Tibial artery (tissue), 4 donors: ENCODE results near the gene LGI4.

Experiments
- DNase-seq, 2 donors: peaks; one replicate each; pipeline ENCODE4 v3.0.0-alpha.2; 2019
- H3K27ac ChIP-seq, 2 donors: fragments of 200-600 bp; sonication (generic) in 1 of 2; 1 replicate in 1 of 2; 2 replicates in 1 of 2; pipeline ENCODE4 v1.5.1; 2018 to 2019; ENCODE audit warnings: mild to moderate bottlenecking in 1 of 2
- H3K27me3 ChIP-seq, 2 donors: fragments of 200-600 bp; sonication (generic) in 1 of 2; one replicate each; pipeline versions ENCODE4 v1.5.1 to v1.6.0; 2016 to 2019
- H3K36me3 ChIP-seq, 3 donors: fragments of 200-600 bp; sonication (generic) in 2 of 3; one replicate each; pipeline ENCODE4 v1.5.1; 2016 to 2019; ENCODE audit warnings: mild to moderate bottlenecking in 2 of 3
- H3K4me1 ChIP-seq, 4 donors: fragments of 200-600 bp; sonication (generic) in 2 of 4; 1 replicate in 3 of 4; 2 replicates in 1 of 4; pipeline ENCODE4 v1.5.1; 2016 to 2019
- H3K4me3 ChIP-seq, 2 donors: fragments of 200-600 bp; sonication (generic) in 1 of 2; 1 replicate in 1 of 2; 2 replicates in 1 of 2; pipeline ENCODE4 v1.5.1; 2018 to 2019; ENCODE audit warnings: mild to moderate bottlenecking in 2 of 2
- H3K9me3 ChIP-seq, 3 donors: fragments of 200-600 bp; sonication (generic) in 1 of 3; one replicate each; pipeline ENCODE4 v1.5.1; 2016 to 2019
- intact Hi-C: fragments of 100-400 bp; cut with DNase I; formaldehyde crosslinking; loops from one replicate; pipeline ENCODE4 v1.15.0; 2023; ENCODE audit warnings: low total_unique reads
- TF ChIP-seq, protein P1 (sequence below), 2 experiments: fragments of 200-600 bp in 1 of 2; fragments of 450-650 bp in 1 of 2; IDR thresholded peaks; one replicate each; pipeline ENCODE4 v1.5.1; 2017 to 2019; ENCODE audit warnings: antibody characterized with exemption in 2 of 2, mild to moderate bottlenecking in 1 of 2, moderate library complexity in 1 of 2

LGI4 gene

DNA sequence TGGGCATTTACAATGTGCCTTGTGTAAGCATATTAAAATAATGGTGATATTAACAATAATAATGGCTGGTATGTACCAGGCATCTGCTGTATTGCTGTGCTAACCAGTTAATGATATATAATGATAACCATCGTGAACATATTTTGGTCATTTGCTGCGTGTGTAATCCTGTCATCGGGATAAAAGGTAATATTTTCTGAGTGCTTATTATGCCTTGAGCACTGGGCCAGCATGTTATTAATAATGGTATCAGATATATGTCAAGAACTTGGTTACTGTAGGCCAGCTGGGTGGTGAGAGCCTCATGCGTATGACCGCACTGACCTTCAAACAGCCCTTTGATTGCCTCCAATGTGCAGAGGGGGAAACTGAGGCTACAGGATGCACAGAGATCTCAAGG is 41.4 kb downstream of the LGI4 start:
- peaks cover 0 to 41% of the 10 kb centered on the region in 2 donors for H3K27me3 ChIP-seq
- no peak overlapping the region for H3K27ac ChIP-seq
- intact Hi-C loops = no loop called here
- no peak overlapping the region for H3K4me3 ChIP-seq
- no peaks in the 10 kb centered on the region for H3K36me3 ChIP-seq
- H3K4me1 ChIP-seq = peaks cover 0 to 7% (median 3%) of the 10 kb centered on the region in 4 donors
- DNase-seq = no peak
- TF ChIP-seq, protein P1, sequence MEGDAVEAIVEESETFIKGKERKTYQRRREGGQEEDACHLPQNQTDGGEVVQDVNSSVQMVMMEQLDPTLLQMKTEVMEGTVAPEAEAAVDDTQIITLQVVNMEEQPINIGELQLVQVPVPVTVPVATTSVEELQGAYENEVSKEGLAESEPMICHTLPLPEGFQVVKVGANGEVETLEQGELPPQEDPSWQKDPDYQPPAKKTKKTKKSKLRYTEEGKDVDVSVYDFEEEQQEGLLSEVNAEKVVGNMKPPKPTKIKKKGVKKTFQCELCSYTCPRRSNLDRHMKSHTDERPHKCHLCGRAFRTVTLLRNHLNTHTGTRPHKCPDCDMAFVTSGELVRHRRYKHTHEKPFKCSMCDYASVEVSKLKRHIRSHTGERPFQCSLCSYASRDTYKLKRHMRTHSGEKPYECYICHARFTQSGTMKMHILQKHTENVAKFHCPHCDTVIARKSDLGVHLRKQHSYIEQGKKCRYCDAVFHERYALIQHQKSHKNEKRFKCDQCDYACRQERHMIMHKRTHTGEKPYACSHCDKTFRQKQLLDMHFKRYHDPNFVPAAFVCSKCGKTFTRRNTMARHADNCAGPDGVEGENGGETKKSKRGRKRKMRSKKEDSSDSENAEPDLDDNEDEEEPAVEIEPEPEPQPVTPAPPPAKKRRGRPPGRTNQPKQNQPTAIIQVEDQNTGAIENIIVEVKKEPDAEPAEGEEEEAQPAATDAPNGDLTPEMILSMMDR (IDR thresholded peaks at IDR 0.05) = no peak
- no peaks in the 10 kb centered on the region for H3K9me3 ChIP-seq

DNA sequence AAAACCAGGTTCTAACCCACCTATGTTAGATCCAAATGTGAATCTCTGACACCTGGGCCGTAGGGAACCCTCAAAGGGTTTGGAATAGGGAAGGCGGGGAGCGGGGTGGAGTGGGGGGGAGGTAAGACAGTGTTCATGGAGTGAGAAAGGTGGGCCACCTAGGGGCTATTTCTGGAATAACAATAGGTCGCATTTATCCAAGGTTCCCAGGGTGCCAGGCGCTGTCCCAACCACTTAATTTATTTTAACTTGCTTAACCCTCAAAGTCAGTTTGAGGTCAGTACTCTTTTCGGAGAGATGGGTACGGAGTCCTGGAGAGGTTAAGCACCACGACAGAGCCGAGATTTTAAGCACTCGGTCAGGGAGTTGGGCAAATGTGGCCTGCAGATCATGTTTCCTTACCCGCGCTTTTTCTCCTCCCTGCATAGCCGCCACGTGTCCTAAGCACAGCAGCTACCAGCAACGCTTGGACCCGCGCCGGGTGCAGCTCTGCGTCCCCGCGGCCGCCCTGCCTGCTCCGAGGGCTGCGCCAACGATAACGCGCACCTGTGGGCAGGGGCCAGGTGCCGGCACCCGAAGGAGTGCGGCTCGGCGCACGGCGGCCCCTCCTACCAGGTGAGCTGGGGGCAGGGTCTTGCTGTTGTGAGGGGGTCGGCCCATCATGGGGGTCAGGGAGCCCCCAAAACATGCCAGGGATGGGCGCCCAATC is 44.2 kb downstream of the LGI4 start:
- H3K27me3 ChIP-seq = peaks cover 0 to 49% of the 10 kb centered on the region in 2 donors
- intact Hi-C loops = no loop called here
- no peaks in the 10 kb centered on the region for H3K9me3 ChIP-seq
- peaks cover 0 to 7% (median 3%) of the 10 kb centered on the region in 4 donors for H3K4me1 ChIP-seq
- H3K36me3 ChIP-seq = no peaks in the 10 kb centered on the region
- no peak overlapping the region for H3K27ac ChIP-seq
- H3K4me3 ChIP-seq = no peak overlapping the region
- TF ChIP-seq, protein P1 (IDR thresholded peaks at IDR 0.05) = peak; percentile 40 to 51
- peak in 1 of 2 donors; percentile 37 for DNase-seq

DNA sequence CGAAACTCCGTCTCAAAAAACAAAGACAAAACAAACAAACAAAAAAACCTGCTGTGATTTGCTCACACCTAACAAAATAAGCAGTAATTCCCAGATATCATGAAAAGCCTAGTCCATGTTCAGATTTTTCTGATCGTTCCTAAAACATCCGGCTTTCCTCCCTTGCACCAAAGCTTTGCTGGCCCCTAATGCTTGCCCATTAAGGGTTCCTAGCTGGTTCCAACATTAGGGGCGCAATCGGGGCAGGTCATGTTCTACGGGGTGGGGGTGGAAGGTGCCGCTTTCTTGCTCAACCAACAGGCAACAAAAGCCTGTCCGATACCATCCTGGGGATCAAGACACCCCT is 44.7 kb downstream of the LGI4 start:
- Histone ChIP-seq H3K27ac (no peak overlapping the region), H3K4me1 (peaks cover 0 to 7% (median 3%) of the 10 kb centered on the region in 4 donors), H3K9me3 (no peaks in the 10 kb centered on the region), H3K36me3 (no peaks in the 10 kb centered on the region), H3K4me3 (no peak overlapping the region), H3K27me3 (peaks cover 0 to 49% of the 10 kb centered on the region in 2 donors)
- DNase-seq = no peak
- intact Hi-C loops = no loop called here
- TF ChIP-seq, protein P1 (IDR thresholded peaks at IDR 0.05) = no peak

DNA sequence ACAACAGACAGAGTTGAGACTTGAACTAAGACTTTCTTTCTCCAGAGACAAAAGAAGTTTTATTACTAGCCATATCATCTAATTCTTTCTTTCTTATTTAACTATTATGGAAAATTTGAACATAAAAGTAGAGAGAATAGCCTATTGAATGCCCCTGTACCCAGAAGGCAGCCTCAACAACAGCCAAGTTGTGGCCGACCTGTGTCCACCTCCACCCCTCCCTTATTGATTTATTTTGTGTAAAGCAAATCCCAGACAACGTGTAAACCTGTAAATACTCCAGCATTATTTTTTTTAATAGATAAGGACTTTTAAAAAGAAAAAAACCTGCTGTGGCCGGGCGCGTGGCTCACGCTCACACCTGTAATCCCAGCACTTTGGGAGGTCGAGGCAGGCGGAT is 45.3 kb downstream of the LGI4 start:
- Histone ChIP-seq H3K27ac (no peak overlapping the region), H3K4me3 (no peak overlapping the region), H3K27me3 (peaks cover 0 to 50% of the 10 kb centered on the region in 2 donors), H3K9me3 (no peaks in the 10 kb centered on the region), H3K4me1 (peaks cover 0 to 7% (median 3%) of the 10 kb centered on the region in 4 donors), H3K36me3 (no peaks in the 10 kb centered on the region)
- TF ChIP-seq, protein P1 (IDR thresholded peaks at IDR 0.05) = no peak
- intact Hi-C loops = no loop called here
- no peak for DNase-seq

DNA sequence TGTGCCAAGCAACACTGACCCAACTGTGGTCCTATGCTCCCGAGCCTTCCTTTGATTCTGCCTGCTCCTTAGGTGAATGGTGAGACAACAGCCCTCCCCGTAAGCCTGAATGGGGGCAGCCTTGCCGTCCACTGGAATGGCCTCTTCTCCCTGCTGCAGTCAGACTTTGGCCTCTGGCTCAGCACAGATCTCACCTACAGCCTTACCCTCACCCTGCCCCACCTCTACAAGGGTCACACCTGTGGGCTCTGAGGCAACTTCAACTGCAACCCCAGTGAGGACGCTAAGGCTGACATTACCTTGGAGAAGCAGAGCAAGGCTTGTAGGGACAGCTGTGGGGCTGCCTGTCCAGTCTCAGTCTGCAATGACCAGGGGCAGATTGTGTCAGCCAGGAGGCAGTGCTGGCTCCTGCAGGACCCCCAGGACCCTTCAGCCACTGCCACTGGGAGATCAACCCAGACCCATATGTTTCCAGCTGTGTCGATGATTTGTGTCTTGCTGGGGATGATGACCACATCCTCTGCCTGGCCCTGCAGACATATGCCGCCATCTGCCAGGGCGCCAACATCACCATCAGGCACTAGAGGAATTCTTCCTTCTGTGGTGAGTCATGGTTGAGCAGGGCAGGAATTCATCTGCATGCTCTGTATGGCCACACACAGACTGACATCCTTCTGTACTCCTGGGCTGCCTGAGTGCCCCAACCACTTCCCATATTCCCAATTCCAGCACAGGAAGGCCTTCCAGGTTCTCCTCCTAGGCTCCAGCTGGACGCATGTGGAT is 46.5 kb downstream of the LGI4 start:
- no peak overlapping the region for H3K27ac ChIP-seq
- peaks cover 0 to 7% (median 3%) of the 10 kb centered on the region in 4 donors for H3K4me1 ChIP-seq
- no peaks in the 10 kb centered on the region for H3K9me3 ChIP-seq
- no peak overlapping the region for H3K4me3 ChIP-seq
- intact Hi-C loops = no loop called here
- H3K27me3 ChIP-seq = peaks cover 0 to 54% of the 10 kb centered on the region in 2 donors
- TF ChIP-seq, protein P1 (IDR thresholded peaks at IDR 0.05) = no peak
- DNase-seq = no peak
- no peaks in the 10 kb centered on the region for H3K36me3 ChIP-seq
